ENCODE data around the gene NANOS2.
"Not testable (repeated sequence)": the region's sequence is repeated elsewhere in the genome, so short reads cannot be mapped to it uniquely, and the experiment has no call there.

Gene NANOS2

GRCh38 chr19:45927565-45928261 lies 13.1 kb upstream of the NANOS2 start:
- DNase-seq (ENCODE audit: low read depth) = peak; percentile 81

GRCh38 chr19:45924891-45925447 lies 10.4 kb upstream of the NANOS2 start:
- DNase-seq (ENCODE audit: low read depth) = no peak

- DNase-seq (ENCODE audit: low read depth) = no peak
These were observed 7.7 kb upstream of the NANOS2 start for GRCh38 chr19:45922281-45922680.

- DNase-seq (ENCODE audit: low read depth) = no peak
These were observed 5.9 kb upstream of the NANOS2 start for GRCh38 chr19:45920458-45920857.

- no peak for DNase-seq (ENCODE audit: low read depth)
These were observed 5.1 kb upstream of the NANOS2 start for GRCh38 chr19:45919678-45920077.

GRCh38 chr19:45918721-45919120 lies 4.1 kb upstream of the NANOS2 start:
- no peak for DNase-seq (ENCODE audit: low read depth)

GRCh38 chr19:45917421-45918091 lies 3.0 kb upstream of the NANOS2 start:
- DNase-seq (ENCODE audit: low read depth) = no peak

- no peak for DNase-seq (ENCODE audit: low read depth)
These were observed 3.3 kb downstream of the NANOS2 start for GRCh38 chr19:45911291-45911690.

- no peak for DNase-seq (ENCODE audit: low read depth)
These were observed 5.6 kb downstream of the NANOS2 start for GRCh38 chr19:45908956-45909355.

- peak; percentile 63 for DNase-seq (ENCODE audit: low read depth)
These were observed 8.4 kb downstream of the NANOS2 start for GRCh38 chr19:45906221-45906620.

GRCh38 chr19:45905011-45905410 lies 9.6 kb downstream of the NANOS2 start:
- no peak for DNase-seq (ENCODE audit: low read depth)

- peak; percentile 92 for DNase-seq (ENCODE audit: low read depth)
These were observed 11.6 kb downstream of the NANOS2 start for GRCh38 chr19:45902651-45903625.

GRCh38 chr19:45901912-45902650 lies 12.5 kb downstream of the NANOS2 start, which contains the start of gene MYPOP:
Gene MYPOP (minus strand): TSS chr19:45902613. CDS start chr19:45901773, 840 bp downstream.
- DNase-seq (ENCODE audit: low read depth) = no peak

GRCh38 chr19:45901432-45901911 lies 13.1 kb downstream of the NANOS2 start:
- DNase-seq (ENCODE audit: low read depth) = peak; percentile 70

GRCh38 chr19:45900738-45901431 lies 13.7 kb downstream of the NANOS2 start:
- no peak for DNase-seq (ENCODE audit: low read depth)

GRCh38 chr19:45899919-45900589 lies 14.5 kb downstream of the NANOS2 start:
- no peak for DNase-seq (ENCODE audit: low read depth)

- DNase-seq (ENCODE audit: low read depth) = no peak
These were observed 15.3 kb downstream of the NANOS2 start for GRCh38 chr19:45899253-45899652.

GRCh38 chr19:45897261-45897812 lies 17.2 kb downstream of the NANOS2 start:
- no peak for DNase-seq (ENCODE audit: low read depth)

GRCh38 chr19:45895983-45896599 lies 18.5 kb downstream of the NANOS2 start:
- not testable (repeated sequence) for DNase-seq (ENCODE audit: low read depth)
